HEK293 (cell line): ENCODE data around the gene PLAU.

ENCODE experiments used
- CTCF ChIA-PET: fragments of 350-600 bp; formaldehyde crosslinking; extraction: SDS; loops from one replicate; lab custom pipeline; 2021; ENCODE audit warnings: antibody characterized with exemption; lab: Yijun Ruan, JAX
- POLR2A ChIA-PET: fragments of 300-600 bp; formaldehyde crosslinking; extraction: SDS; loops from one replicate; lab custom pipeline; 2020; ENCODE audit warnings: antibody characterized with exemption, inconsistent platforms; lab: Yijun Ruan, JAX
- H3K27ac ChIP-seq: fragments of 200-500 bp; sonication (Bioruptor generic); 2 replicates; pipeline ENCODE4 v1.5.1; 2014; ENCODE audit warnings: low read depth, low read length, control low read depth, inconsistent platforms; ENCODE audit errors: extremely low read depth
- H3K36me3 ChIP-seq, 2 experiments: fragments of 200-500 bp in 1 of 2; sonication (Bioruptor generic) in 1 of 2; 1 replicate in 1 of 2; 2 replicates in 1 of 2; pipeline ENCODE4 v1.5.1; 2014 to 2017; ENCODE audit warnings: inconsistent platforms in 2 of 2, low read length in 2 of 2; ENCODE audit not compliant: control insufficient read depth in 2 of 2, insufficient read depth in 1 of 2
- H3K4me1 ChIP-seq: fragments of 200-500 bp; sonication (Bioruptor generic); 2 replicates; pipeline ENCODE4 v1.5.1; 2014; ENCODE audit warnings: mild to moderate bottlenecking, low read length, inconsistent platforms; ENCODE audit not compliant: control insufficient read depth, insufficient read depth
- H3K4me3 ChIP-seq: 2 replicates; pipeline ENCODE4 v1.5.1; 2011; ENCODE audit warnings: low read depth, mild to moderate bottlenecking, control low read depth, low read length, moderate library complexity
- H3K9me3 ChIP-seq: fragments of 200-500 bp; sonication (Bioruptor generic); 2 replicates; pipeline ENCODE4 v1.5.1; 2014; ENCODE audit warnings: low read depth, low read length, inconsistent platforms; ENCODE audit not compliant: control insufficient read depth, insufficient read depth
- AEBP2 ChIP-seq: fragments of 450-650 bp; formaldehyde crosslinking; IDR thresholded peaks from 2 replicates; pipeline ENCODE4 v1.5.1; 2016; ENCODE audit warnings: missing biosample characterization, missing genetic modification characterization, borderline replicate concordance
- KLF1 ChIP-seq: fragments of 450-650 bp; formaldehyde crosslinking; IDR thresholded peaks from 2 replicates; pipeline ENCODE4 v1.5.1; 2016; ENCODE audit warnings: missing biosample characterization, missing genetic modification characterization
- KLF10 ChIP-seq: fragments of 450-650 bp; IDR thresholded peaks from 2 replicates; pipeline ENCODE4 v1.5.1; 2018; ENCODE audit warnings: missing biosample characterization, mild to moderate bottlenecking, missing genetic modification characterization
- PRDM1 ChIP-seq: fragments of 450-650 bp; formaldehyde crosslinking; IDR thresholded peaks from 2 replicates; pipeline ENCODE4; 2016; ENCODE audit warnings: missing biosample characterization, missing genetic modification characterization
- SP2 ChIP-seq: fragments of 450-650 bp; formaldehyde crosslinking; IDR thresholded peaks from 2 replicates; pipeline ENCODE4 v1.5.1; 2016; ENCODE audit warnings: missing biosample characterization, missing genetic modification characterization
- ZBTB7A ChIP-seq: fragments of 450-650 bp; formaldehyde crosslinking; IDR thresholded peaks from 2 replicates; pipeline ENCODE4 v1.5.1; 2016; ENCODE audit warnings: low read depth, missing biosample characterization, missing genetic modification characterization
- ZFP69B ChIP-seq: fragments of 450-650 bp; formaldehyde crosslinking; IDR thresholded peaks from 2 replicates; pipeline ENCODE4 v1.5.1; 2016; ENCODE audit warnings: missing biosample characterization, missing genetic modification characterization
- ZNF202 ChIP-seq: fragments of 450-650 bp; formaldehyde crosslinking; IDR thresholded peaks from 2 replicates; pipeline ENCODE4 v1.5.1; 2016; ENCODE audit warnings: missing biosample characterization, missing genetic modification characterization, borderline replicate concordance
- ZNF214 ChIP-seq: fragments of 450-650 bp; formaldehyde crosslinking; IDR thresholded peaks from 2 replicates; pipeline ENCODE4 v1.5.1; 2017; ENCODE audit warnings: missing biosample characterization, mild to moderate bottlenecking, missing genetic modification characterization, borderline replicate concordance
- ZNF23 ChIP-seq: fragments of 450-650 bp; formaldehyde crosslinking; IDR thresholded peaks from 2 replicates; pipeline ENCODE4 v1.5.1; 2016; ENCODE audit warnings: missing biosample characterization, missing genetic modification characterization, borderline replicate concordance
- ZNF311 ChIP-seq: fragments of 450-650 bp; formaldehyde crosslinking; IDR thresholded peaks from 2 replicates; pipeline ENCODE4 v1.5.1; 2017; ENCODE audit warnings: missing biosample characterization, missing genetic modification characterization, borderline replicate concordance
- ZNF350 ChIP-seq: fragments of 450-650 bp; formaldehyde crosslinking; IDR thresholded peaks from 2 replicates; pipeline ENCODE4 v1.5.0; 2017; ENCODE audit warnings: missing biosample characterization, mild to moderate bottlenecking, missing genetic modification characterization
- ZNF394 ChIP-seq: fragments of 450-650 bp; formaldehyde crosslinking; IDR thresholded peaks from 2 replicates; pipeline ENCODE4 v1.5.1; 2016; ENCODE audit warnings: missing biosample characterization, missing genetic modification characterization, mild to moderate bottlenecking, moderate library complexity, borderline replicate concordance
- ZNF488 ChIP-seq: fragments of 450-650 bp; formaldehyde crosslinking; IDR thresholded peaks from 2 replicates; pipeline ENCODE4 v1.5.1; 2016; ENCODE audit warnings: missing biosample characterization, missing genetic modification characterization
- ZNF514 ChIP-seq: fragments of 450-650 bp; formaldehyde crosslinking; IDR thresholded peaks from 2 replicates; pipeline ENCODE4 v1.5.1; 2016; ENCODE audit warnings: missing biosample characterization, missing genetic modification characterization
- ZNF585B ChIP-seq: fragments of 450-650 bp; formaldehyde crosslinking; IDR thresholded peaks from 2 replicates; pipeline ENCODE4 v1.5.1; 2016; ENCODE audit warnings: missing biosample characterization, missing genetic modification characterization
- ZNF626 ChIP-seq: fragments of 450-650 bp; sonication (Bioruptor Pico); formaldehyde crosslinking; IDR thresholded peaks from 2 replicates; pipeline ENCODE4 v1.5.1; 2018; ENCODE audit warnings: missing biosample characterization, missing genetic modification characterization, inconsistent platforms
- ZNF645 ChIP-seq: fragments of 450-650 bp; formaldehyde crosslinking; IDR thresholded peaks from 2 replicates; pipeline ENCODE4; 2016; ENCODE audit warnings: missing biosample characterization, missing genetic modification characterization
- ZNF692 ChIP-seq: fragments of 450-650 bp; formaldehyde crosslinking; IDR thresholded peaks from 2 replicates; pipeline ENCODE4 v1.5.1; 2016; ENCODE audit warnings: missing biosample characterization, missing genetic modification characterization
- ZNF704 ChIP-seq: fragments of 450-650 bp; formaldehyde crosslinking; IDR thresholded peaks from 2 replicates; pipeline ENCODE4 v1.5.1; 2016; ENCODE audit warnings: missing biosample characterization, missing genetic modification characterization
- ZNF791 ChIP-seq: fragments of 450-650 bp; formaldehyde crosslinking; IDR thresholded peaks from 2 replicates; pipeline ENCODE4 v1.5.1; 2016; ENCODE audit warnings: missing biosample characterization, missing genetic modification characterization
- ZXDB ChIP-seq: fragments of 450-650 bp; formaldehyde crosslinking; IDR thresholded peaks from 2 replicates; pipeline ENCODE4 v1.5.1; 2016; ENCODE audit warnings: missing biosample characterization, missing genetic modification characterization

PLAU gene

GRCh38 chr10:73864229-73864628 lies 46.7 kb upstream of the PLAU start:
- H3K9me3 ChIP-seq: no peaks in the 10 kb centered on the region
- POLR2A ChIA-PET: interaction anchor here (1.1 kb wide), 1 partner anchor 34 kb away, joined by 3 read pairs; no protein-coding TSS in a partner anchor
- CTCF ChIA-PET: interaction anchor here (0.6 to 3.7 kb wide), 3 partner anchors 14 to 234 kb away, joined by 3 to 33 read pairs (median 20); no protein-coding TSS in a partner anchor
- H3K4me3 ChIP-seq: no peak overlapping the region
- H3K27ac ChIP-seq: no peak overlapping the region
- peaks cover 3 to 72% of the 10 kb centered on the region in 2 experiments; a peak in 2 of 3 replicates for H3K36me3 ChIP-seq
- TF ChIP-seq ZNF704 (tag by site-specific recombination) (no peak), ZNF645 (tag by site-specific recombination) (no peak), ZNF585B (no peak), ZNF311 (tag by site-specific recombination) (no peak), ZNF23 (no peak), PRDM1 (tag by site-specific recombination) (no peak), ZXDB (tag by site-specific recombination) (no peak)
- H3K4me1 ChIP-seq: no peaks in the 10 kb centered on the region

GRCh38 chr10:73865107-73865458 lies 45.8 kb upstream of the PLAU start:
- no peaks in the 10 kb centered on the region for H3K9me3 ChIP-seq
- H3K36me3 ChIP-seq: peaks cover 3 to 71% of the 10 kb centered on the region in 2 experiments; a peak in 2 of 3 replicates
- peak; percentile 62; the same call in 1 of the 2 replicates for TF ChIP-seq ZNF692 (tag by site-specific recombination)
- TF ChIP-seq ZNF514 (tag by site-specific recombination): no peak
- TF ChIP-seq ZFP69B (tag by site-specific recombination): peak; percentile 23; the same call in 1 of the 2 replicates
- TF ChIP-seq KLF10 (tag by site-specific recombination): no peak
- no peak for TF ChIP-seq ZNF394 (tag by site-specific recombination)
- TF ChIP-seq ZBTB7A (tag by site-specific recombination): no peak
- no peak for TF ChIP-seq ZNF202 (tag by site-specific recombination)
- ChIA-PET CTCF (interaction anchor here (0.6 to 3.7 kb wide), 2 partner anchors 15 to 235 kb away, joined by 3 to 33 read pairs; no protein-coding TSS in a partner anchor), POLR2A (no interaction called here)
- no peaks in the 10 kb centered on the region for H3K4me1 ChIP-seq
- H3K27ac ChIP-seq: no peak overlapping the region
- H3K4me3 ChIP-seq: no peak overlapping the region

- H3K27ac ChIP-seq: no peak overlapping the region
- H3K36me3 ChIP-seq: peaks cover 3 to 71% of the 10 kb centered on the region in 2 experiments; a peak in 2 of 3 replicates
- CTCF ChIA-PET: interaction anchor here (0.6 to 0.8 kb wide), 3 partner anchors 11 to 48 kb away, joined by 3 to 4 read pairs (median 3); no protein-coding TSS in a partner anchor
- TF ChIP-seq ZNF214 (tag by site-specific recombination) (no peak), ZNF350 (tag by site-specific recombination) (no peak), ZNF311 (tag by site-specific recombination) (no peak), ZNF626 (tag by site-specific recombination) (no peak), KLF1 (tag by site-specific recombination) (no peak), ZNF488 (tag by site-specific recombination) (no peak), AEBP2 (tag by site-specific recombination) (no peak), SP2 (tag by site-specific recombination) (0 out of 2 replicates have a peak, but pooled peaks have one; percentile 24), ZNF791 (no peak)
These were observed 45.2 kb upstream of the PLAU start for GRCh38 chr10:73865459-73866442.

More at GRCh38 chr10:73865459-73866442, 45.2 kb upstream of the PLAU start:
- no peak overlapping the region for H3K4me3 ChIP-seq
- H3K4me1 ChIP-seq: no peaks in the 10 kb centered on the region
- H3K9me3 ChIP-seq: no peaks in the 10 kb centered on the region
- POLR2A ChIA-PET: no interaction called here
